ENCODE data around the gene RFX7.

RFX7 gene

GRCh38 chr15:56074481-56075265, 169.0 kb downstream of the RFX7 start:
- no peaks in the 10 kb centered on the region for H3K4me1 ChIP-seq
- DNase-seq: no peak
- no peak overlapping the region for H3K4me3 ChIP-seq
- intact Hi-C loops (cut with DNase I; ENCODE audit: low total_unique reads): no loop called here
- TF ChIP-seq CTCF (IDR thresholded peaks at IDR 0.05): no peak
- H3K36me3 ChIP-seq: no peaks in the 10 kb centered on the region
- no peak overlapping the region for H3K27ac ChIP-seq
- H3K9me3 ChIP-seq: no peaks in the 10 kb centered on the region
- H3K27me3 ChIP-seq: no peaks in the 10 kb centered on the region

DNA sequence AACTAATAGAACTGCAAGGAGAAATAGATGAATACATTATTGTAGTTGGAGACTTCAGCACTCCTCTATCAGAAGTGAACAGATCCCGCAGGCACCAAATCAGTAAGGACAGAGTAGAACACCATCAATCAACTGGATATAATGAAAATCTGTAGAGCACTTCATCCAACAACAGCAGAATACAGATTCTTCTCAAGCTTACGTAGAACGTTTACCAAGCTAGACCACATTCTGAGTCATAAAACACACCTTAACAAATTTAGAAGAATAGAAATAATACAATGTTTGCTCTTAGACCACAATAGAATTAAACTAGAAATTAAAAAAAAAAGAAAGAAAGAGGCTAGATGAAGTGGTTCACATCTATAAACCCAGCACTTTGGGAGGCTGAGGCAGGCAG, 179.5 kb downstream of the RFX7 start:
- intact Hi-C loops (cut with DNase I; ENCODE audit: low total_unique reads): no loop called here
- TF ChIP-seq CTCF (IDR thresholded peaks at IDR 0.05): no peak
- Histone ChIP-seq H3K27me3 (no peaks in the 10 kb centered on the region), H3K27ac (no peak overlapping the region), H3K4me3 (no peak overlapping the region), H3K36me3 (no peaks in the 10 kb centered on the region), H3K4me1 (no peaks in the 10 kb centered on the region), H3K9me3 (no peaks in the 10 kb centered on the region)
- DNase-seq: no peak

GRCh38 chr15:56059716-56060115, 184.0 kb downstream of the RFX7 start:
- intact Hi-C loops (cut with DNase I; ENCODE audit: low total_unique reads): no loop called here
- Histone ChIP-seq H3K4me1 (no peaks in the 10 kb centered on the region), H3K27me3 (no peaks in the 10 kb centered on the region), H3K36me3 (no peaks in the 10 kb centered on the region), H3K27ac (no peak overlapping the region), H3K9me3 (no peaks in the 10 kb centered on the region), H3K4me3 (no peak overlapping the region)
- no peak for TF ChIP-seq CTCF (IDR thresholded peaks at IDR 0.05)
- DNase-seq: no peak

DNA sequence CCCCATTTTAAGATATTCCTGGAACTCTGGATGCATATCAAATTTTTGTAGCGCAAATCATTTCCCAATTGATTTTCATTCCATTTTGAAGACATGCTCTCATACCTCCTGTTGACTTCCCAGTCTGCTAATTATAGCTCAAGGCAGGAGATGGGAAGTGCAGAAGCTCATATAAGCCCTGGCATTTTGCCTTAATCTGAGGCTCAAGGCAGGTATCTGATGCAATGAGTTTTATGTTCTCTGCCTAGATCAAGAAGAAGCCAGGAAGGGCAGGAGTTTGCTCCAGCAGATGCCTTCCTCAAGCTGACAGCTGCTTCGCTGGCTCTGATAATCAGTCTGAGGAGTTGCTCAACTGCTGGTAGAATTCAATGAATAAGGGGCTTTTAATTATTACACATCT, 184.7 kb downstream of the RFX7 start:
- intact Hi-C loops (cut with DNase I; ENCODE audit: low total_unique reads): no loop called here
- no peaks in the 10 kb centered on the region for H3K4me1 ChIP-seq
- H3K27me3 ChIP-seq: no peaks in the 10 kb centered on the region
- no peak overlapping the region for H3K4me3 ChIP-seq
- TF ChIP-seq CTCF (IDR thresholded peaks at IDR 0.05): no peak
- H3K9me3 ChIP-seq: no peaks in the 10 kb centered on the region
- no peak for DNase-seq
- no peaks in the 10 kb centered on the region for H3K36me3 ChIP-seq
- H3K27ac ChIP-seq: no peak overlapping the region

GRCh38 chr15:56056626-56057025, 187.1 kb downstream of the RFX7 start:
- no peaks in the 10 kb centered on the region for H3K9me3 ChIP-seq
- peaks cover 0 to 7% (median 0%) of the 10 kb centered on the region in 4 donors for H3K4me1 ChIP-seq
- H3K36me3 ChIP-seq: no peaks in the 10 kb centered on the region
- TF ChIP-seq CTCF (IDR thresholded peaks at IDR 0.05): no peak
- intact Hi-C loops (cut with DNase I; ENCODE audit: low total_unique reads): no loop called here
- no peak overlapping the region for H3K27ac ChIP-seq
- H3K27me3 ChIP-seq: no peaks in the 10 kb centered on the region
- no peak for DNase-seq
- H3K4me3 ChIP-seq: no peak overlapping the region

GRCh38 chr15:56053046-56053400, 190.7 kb downstream of the RFX7 start:
- Histone ChIP-seq H3K27ac (no peak overlapping the region), H3K36me3 (no peaks in the 10 kb centered on the region), H3K27me3 (no peaks in the 10 kb centered on the region), H3K4me1 (peaks cover 0 to 7% (median 0%) of the 10 kb centered on the region in 4 donors), H3K4me3 (no peak overlapping the region), H3K9me3 (no peaks in the 10 kb centered on the region)
- DNase-seq: no peak
- intact Hi-C loops (cut with DNase I; ENCODE audit: low total_unique reads): no loop called here
- TF ChIP-seq CTCF (IDR thresholded peaks at IDR 0.05): no peak
